Panc1 (cell line): ENCODE data around the gene MAPK10.

Experiments used
- CTCF ChIP-seq: fragments of 450-650 bp; IDR thresholded peaks from 2 replicates; pipeline ENCODE4 v1.5.1; 2017; ENCODE audit warnings: mild to moderate bottlenecking
- POLR2AphosphoS5 ChIP-seq: IDR thresholded peaks from 2 replicates; pipeline ENCODE4 v1.6.1; 2012; ENCODE audit warnings: mild to moderate bottlenecking, low read depth, low read length, moderate library complexity
- REST ChIP-seq, 2 experiments: IDR thresholded peaks; 2 replicates each; pipeline ENCODE4 v1.6.1; 2011 to 2012; ENCODE audit warnings: low read depth in 2 of 2, control low read depth in 1 of 2, low read length in 1 of 2, mild to moderate bottlenecking in 1 of 2, moderate library complexity in 1 of 2; ENCODE audit not compliant: insufficient read depth in 1 of 2
- TCF7L2 ChIP-seq: IDR thresholded peaks from 2 replicates; pipeline ENCODE4 v1.6.1; 2011; ENCODE audit warnings: mild to moderate bottlenecking, low read depth, low read length, inconsistent platforms

DNA sequence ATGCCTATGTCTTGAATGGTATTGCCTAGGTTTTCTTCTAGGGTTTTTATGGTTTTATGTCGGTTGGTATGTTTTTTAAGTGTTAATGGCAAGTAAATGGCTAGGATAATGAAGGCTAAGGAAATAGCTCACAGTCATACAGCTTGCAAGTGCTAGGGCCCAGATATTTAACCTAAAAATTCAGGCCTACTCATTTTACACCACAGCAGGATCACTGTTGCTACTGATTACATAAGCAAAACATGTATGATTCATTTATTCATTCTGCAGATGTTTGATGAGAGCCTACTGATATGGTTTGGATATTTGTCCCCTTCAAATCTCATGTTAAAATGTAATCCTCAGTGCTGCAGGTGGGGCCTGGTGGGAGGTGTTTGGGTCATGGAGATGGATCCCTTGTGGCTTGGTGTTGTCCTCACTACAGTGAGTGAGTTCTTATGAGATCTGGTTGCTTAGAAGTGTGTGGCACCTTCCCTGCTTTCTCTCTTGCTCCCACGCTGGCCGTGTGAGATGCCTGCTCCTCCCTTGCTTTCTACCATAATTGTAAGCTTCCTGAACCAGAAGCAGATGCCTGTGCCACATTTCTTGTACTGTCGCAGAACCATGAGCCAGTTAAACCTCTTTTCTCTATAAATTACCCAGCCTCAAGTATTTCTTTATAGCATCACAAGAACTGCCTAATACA is 175.5 kb downstream of the MAPK10 start:
- TF ChIP-seq CTCF = no peak
- no peak for TF ChIP-seq REST (IDR thresholded peaks at IDR 0.05; ENCODE audit: insufficient read depth in 1 of 2, low read depth in 2 of 2, low read length in 1 of 2)
- TF ChIP-seq TCF7L2 = no peak
- no peak for TF ChIP-seq POLR2AphosphoS5
